Naive thymus-derived CD4-positive, alpha-beta T cell (primary cell): ENCODE measurements around the gene WDR5B. TPM values are rescaled to one million over a fixed set of nuclear protein-coding genes. Genes with fewer than 3 reads are reported as not detected.
"Not testable (repeated sequence)": the region's sequence is repeated elsewhere in the genome, so short reads cannot be mapped to it uniquely, and the experiment has no call there.

Experiments
- ATAC-seq: fragments of 150-1000 bp; cut with Tn5 transposase; 2 replicates; pipeline ENCODE4 v1.10.0; 2021; ENCODE audit warnings: mild to moderate bottlenecking, moderate library complexity
- CTCF ChIA-PET: fragments of 350-600 bp; sonication (Branson Sonifier 250); formaldehyde crosslinking; loops from one replicate; lab custom pipeline; 2021; ENCODE audit warnings: antibody characterized with exemption; lab: Charles Lee
- POLR2A ChIA-PET: fragments of 350-600 bp; sonication (Branson Sonifier 250); formaldehyde crosslinking; loops from one replicate; lab custom pipeline; 2021; ENCODE audit warnings: antibody characterized with exemption, inconsistent platforms; lab: Charles Lee
- DNase-seq, 9 donors: peaks; one replicate each; pipeline versions ENCODE4 v3.0.0 to v3.0.0-alpha.2; 2020 to 2022; ENCODE audit warnings: mixed read lengths in 1 of 9
- H3K27ac ChIP-seq: one replicate; pipeline ENCODE4 v1.7.0; 2013; ENCODE audit warnings: mild to moderate bottlenecking, low read depth, low read length, moderate library complexity
- H3K27me3 ChIP-seq, 2 donors: one replicate each; pipeline ENCODE4 v1.7.0; 2013; ENCODE audit warnings: low read length in 2 of 2, mild to moderate bottlenecking in 2 of 2, moderate library complexity in 2 of 2; ENCODE audit not compliant: control insufficient read depth in 2 of 2, insufficient read depth in 2 of 2
- H3K36me3 ChIP-seq, 3 experiments: 1 replicate in 2 of 3; 2 replicates in 1 of 3; pipeline ENCODE4 v1.7.0; 2013; ENCODE audit warnings: low read length in 3 of 3, mild to moderate bottlenecking in 3 of 3, moderate library complexity in 1 of 3; ENCODE audit not compliant: insufficient read depth in 3 of 3, control insufficient read depth in 2 of 3
- H3K4me1 ChIP-seq, 2 donors: one replicate each; pipeline ENCODE4 v1.7.0; 2013; ENCODE audit warnings: low read length in 2 of 2, mild to moderate bottlenecking in 2 of 2, moderate library complexity in 1 of 2; ENCODE audit not compliant: control insufficient read depth in 2 of 2, insufficient read depth in 2 of 2
- H3K4me3 ChIP-seq: 2 replicates; pipeline ENCODE4 v1.7.0; 2013; ENCODE audit warnings: mild to moderate bottlenecking, low read length
- H3K9me3 ChIP-seq, 3 experiments: 1 replicate in 2 of 3; 2 replicates in 1 of 3; pipeline ENCODE4 v1.7.0; 2013; ENCODE audit warnings: low read length in 3 of 3; ENCODE audit not compliant: control insufficient read depth in 2 of 3
- H3K27ac Mint-ChIP-seq, 9 donors: one replicate each; pipeline ENCODE4 v1.8.0; 2020 to 2022; ENCODE audit warnings: mixed read lengths in 9 of 9, mild to moderate bottlenecking in 8 of 9, moderate library complexity in 5 of 9, inconsistent platforms in 2 of 9
- H3K27me3 Mint-ChIP-seq, 5 donors: one replicate each; pipeline ENCODE4 v1.8.0; 2021 to 2022; ENCODE audit warnings: mixed read lengths in 5 of 5, mild to moderate bottlenecking in 1 of 5
- H3K36me3 Mint-ChIP-seq, 5 donors: one replicate each; pipeline ENCODE4 v1.8.0; 2020 to 2022; ENCODE audit warnings: mixed read lengths in 5 of 5, mild to moderate bottlenecking in 3 of 5, inconsistent platforms in 1 of 5
- H3K4me1 Mint-ChIP-seq, 7 donors: one replicate each; pipeline ENCODE4 v1.8.0; 2020 to 2022; ENCODE audit warnings: mixed read lengths in 7 of 7, mild to moderate bottlenecking in 3 of 7, inconsistent platforms in 1 of 7
- H3K4me3 Mint-ChIP-seq, 10 donors: one replicate each; pipeline ENCODE4 v1.8.0; 2020 to 2022; ENCODE audit warnings: mild to moderate bottlenecking in 10 of 10, mixed read lengths in 10 of 10, moderate library complexity in 6 of 10, inconsistent platforms in 2 of 10
- H3K9me3 Mint-ChIP-seq, 11 donors: one replicate each; pipeline ENCODE4 v1.8.0; 2020 to 2022; ENCODE audit warnings: mixed read lengths in 11 of 11, mild to moderate bottlenecking in 4 of 11, inconsistent platforms in 1 of 11, moderate library complexity in 1 of 11
- intact Hi-C, 2 donors: fragments of 100-400 bp; cut with micrococcal nuclease; formaldehyde crosslinking; loops; one replicate each; pipeline ENCODE4 v1.15.1; 2023
- polyA plus RNA-seq, 2 donors: library from polyadenylated mRNA; unstranded; fragments of 300-500 nt; fragmentation: Illumina TruSeq; gene quantifications; one replicate each; pipeline ENCODE4 v1.2.3, GENCODE V29; 2021
- total RNA-seq, 6 experiments: library from RNA in 5 of 6; stranded (reverse) in 5 of 6; gene quantifications; 1 replicate in 5 of 6; 2 replicates in 1 of 6; pipeline ENCODE4 v1.2.3 and lab custom pipeline; 2021 to 2026

Gene WDR5B
- total and polyA plus RNA-seq, 7 experiments from 2014 or later: 1.6 to 19.4 (median 5.4) TPM

- CTCF ChIA-PET: no interaction called here
Observed at GRCh38 chr3:122377975-122378374, 37.9 kb downstream of the WDR5B start.

GRCh38 chr3:122374034-122374433 is 41.8 kb downstream of the WDR5B start:
- POLR2A ChIA-PET: no interaction called here
- peaks cover 0 to 14% (median 5%) of the 10 kb centered on the region in 3 experiments for H3K36me3 ChIP-seq
- peaks cover 0 to 2% (median 0%) of the 10 kb centered on the region in 11 donors for H3K9me3 Mint-ChIP-seq

More at GRCh38 chr3:122377975-122378374, 37.9 kb downstream of the WDR5B start:
- POLR2A ChIA-PET: no interaction called here
- Mint-ChIP-seq H3K27ac (no peak overlapping the region), H3K36me3 (peaks cover 0 to 16% (median 10%) of the 10 kb centered on the region in 5 donors), H3K4me1 (peaks cover 15 to 38% (median 25%) of the 10 kb centered on the region in 7 donors), H3K4me3 (no peak overlapping the region), H3K27me3 (no peaks in the 10 kb centered on the region), H3K9me3 (peaks cover 0 to 2% (median 0%) of the 10 kb centered on the region in 11 donors)
- H3K36me3 ChIP-seq: no peaks in the 10 kb centered on the region
- H3K4me1 ChIP-seq: peaks cover 0 to 5% of the 10 kb centered on the region in 2 donors
- H3K9me3 ChIP-seq: no peaks in the 10 kb centered on the region
- DNase-seq (no peak), ATAC-seq (no peak)
- intact Hi-C loops: no loop called here
- no peak overlapping the region for H3K4me3 ChIP-seq
- no peak overlapping the region for H3K27ac ChIP-seq
- H3K27me3 ChIP-seq: no peaks in the 10 kb centered on the region

GRCh38 chr3:122366379-122366749 is 49.5 kb downstream of the WDR5B start:
- no peaks in the 10 kb centered on the region for H3K9me3 ChIP-seq
- H3K36me3 ChIP-seq: peaks cover 4 to 61% (median 5%) of the 10 kb centered on the region in 3 experiments
- H3K4me3 ChIP-seq: no peak overlapping the region
- Mint-ChIP-seq H3K4me1 (peaks cover 0 to 35% (median 0%) of the 10 kb centered on the region in 7 donors), H3K36me3 (peaks cover 5 to 50% (median 8%) of the 10 kb centered on the region in 5 donors), H3K9me3 (no peaks in the 10 kb centered on the region), H3K27me3 (no peaks in the 10 kb centered on the region), H3K27ac (no peak overlapping the region), H3K4me3 (no peak overlapping the region)
- H3K4me1 ChIP-seq: no peaks in the 10 kb centered on the region
- intact Hi-C loops: no loop called here
- H3K27me3 ChIP-seq: no peaks in the 10 kb centered on the region
- ChIA-PET POLR2A (no interaction called here), CTCF (interaction anchor here (0.6 kb wide), 1 partner anchor 329 kb away, joined by 3 read pairs; no protein-coding TSS in a partner anchor)
- no peak overlapping the region for H3K27ac ChIP-seq
- no peak for ATAC-seq
- no peak for DNase-seq

More at GRCh38 chr3:122374034-122374433, 41.8 kb downstream of the WDR5B start:
- no peak for DNase-seq
- Mint-ChIP-seq H3K4me1 (peaks cover 4 to 20% (median 11%) of the 10 kb centered on the region in 7 donors), H3K4me3 (no peak overlapping the region), H3K27ac (no peak overlapping the region), H3K36me3 (peaks cover 4 to 28% (median 15%) of the 10 kb centered on the region in 5 donors), H3K27me3 (no peaks in the 10 kb centered on the region)
- no peaks in the 10 kb centered on the region for H3K4me1 ChIP-seq
- intact Hi-C loops: no loop called here
- no peak overlapping the region for H3K4me3 ChIP-seq
- no peak for ATAC-seq
- no peak overlapping the region for H3K27ac ChIP-seq
- CTCF ChIA-PET: no interaction called here
- no peaks in the 10 kb centered on the region for H3K27me3 ChIP-seq
- no peaks in the 10 kb centered on the region for H3K9me3 ChIP-seq

DNA sequence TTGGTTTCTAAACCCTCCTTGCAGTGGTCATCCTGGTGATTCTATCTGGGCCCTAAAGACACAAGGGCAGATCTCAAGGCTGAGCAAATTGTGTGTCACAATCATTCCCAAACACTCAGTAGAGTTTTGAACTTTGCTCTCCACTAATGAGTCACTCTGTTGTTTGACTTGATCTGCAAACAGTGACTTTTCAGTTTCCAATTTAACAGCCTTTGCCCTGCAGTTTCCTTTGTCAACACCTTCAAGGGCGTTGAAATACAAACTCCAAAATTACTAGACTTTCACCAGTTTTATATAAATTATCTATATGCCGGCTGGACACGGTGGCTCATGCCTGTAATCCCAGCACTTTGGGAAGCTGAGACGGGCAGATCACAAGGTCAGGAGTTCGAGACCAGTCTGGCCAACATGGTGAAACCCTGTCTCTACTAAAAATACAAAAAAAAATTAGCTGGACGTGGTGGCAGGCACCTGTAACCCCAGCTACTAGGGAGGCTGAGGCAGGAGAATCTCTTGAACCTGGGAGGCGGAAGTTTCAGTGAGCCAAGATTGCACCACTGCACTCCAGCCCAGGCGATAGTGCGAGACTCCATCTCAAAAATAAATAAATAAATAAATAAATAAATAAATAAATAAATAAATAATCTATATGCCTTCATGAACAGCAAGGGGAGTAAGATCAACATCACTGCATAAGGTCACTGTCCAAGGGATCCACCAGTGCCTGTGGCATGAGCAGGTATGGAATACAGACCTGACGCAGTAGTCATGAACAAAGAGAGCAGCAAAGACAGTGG is 50.1 kb downstream of the WDR5B start:
- H3K4me3 ChIP-seq, H3K9me3 ChIP-seq, H3K9me3 Mint-ChIP-seq, H3K27me3 ChIP-seq, DNase-seq, H3K27me3 Mint-ChIP-seq, ATAC-seq, H3K27ac ChIP-seq, H3K4me1 ChIP-seq, intact Hi-C loops, POLR2A ChIA-PET: not testable (repeated sequence)
- peak overlapping the region in 1 of 10 donors; percentile 12 for H3K4me3 Mint-ChIP-seq
- peaks cover 4 to 46% (median 7%) of the 10 kb centered on the region in 5 donors for H3K36me3 Mint-ChIP-seq
- CTCF ChIA-PET: interaction anchor here (0.6 kb wide), 1 partner anchor 329 kb away, joined by 3 read pairs; no protein-coding TSS in a partner anchor
- peaks cover 0 to 31% (median 0%) of the 10 kb centered on the region in 7 donors for H3K4me1 Mint-ChIP-seq
- H3K27ac Mint-ChIP-seq: peak overlapping the region in 1 of 9 donors; percentile 72
- H3K36me3 ChIP-seq: peaks cover 4 to 60% (median 5%) of the 10 kb centered on the region in 3 experiments

DNA sequence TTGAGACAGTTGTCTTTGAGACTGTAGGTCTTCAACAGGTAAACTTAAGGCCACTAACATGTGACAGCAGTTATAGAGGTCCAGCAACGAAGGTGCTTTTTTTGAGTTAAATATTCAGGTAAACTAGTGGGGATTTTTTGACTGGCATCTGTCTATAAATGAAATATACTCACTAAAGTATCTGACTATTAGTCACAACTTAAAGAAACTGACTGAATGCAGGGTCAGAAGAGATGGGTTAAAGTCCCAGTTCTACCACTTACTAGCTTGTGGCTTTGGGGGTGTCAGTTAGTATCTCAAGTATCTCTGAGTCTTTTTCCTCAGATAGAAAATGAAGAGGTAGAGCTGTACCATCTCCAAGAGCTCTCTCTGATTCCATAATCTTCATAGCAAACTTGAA is 50.8 kb downstream of the WDR5B start:
- peaks cover 0 to 31% (median 0%) of the 10 kb centered on the region in 7 donors for H3K4me1 Mint-ChIP-seq
- Histone ChIP-seq H3K27me3 (no peaks in the 10 kb centered on the region), H3K36me3 (peaks cover 4 to 55% (median 5%) of the 10 kb centered on the region in 3 experiments), H3K9me3 (no peaks in the 10 kb centered on the region), H3K4me3 (no peak overlapping the region), H3K27ac (no peak overlapping the region), H3K4me1 (no peaks in the 10 kb centered on the region)
- peaks cover 4 to 50% (median 7%) of the 10 kb centered on the region in 5 donors for H3K36me3 Mint-ChIP-seq
- intact Hi-C loops: no loop called here
- H3K9me3 Mint-ChIP-seq: no peaks in the 10 kb centered on the region
- H3K4me3 Mint-ChIP-seq: no peak overlapping the region
- ATAC-seq: no peak
- no peak for DNase-seq
- ChIA-PET POLR2A (no interaction called here), CTCF (no interaction called here)
- peak overlapping the region in 1 of 9 donors; percentile 72 for H3K27ac Mint-ChIP-seq
- no peaks in the 10 kb centered on the region for H3K27me3 Mint-ChIP-seq

DNA sequence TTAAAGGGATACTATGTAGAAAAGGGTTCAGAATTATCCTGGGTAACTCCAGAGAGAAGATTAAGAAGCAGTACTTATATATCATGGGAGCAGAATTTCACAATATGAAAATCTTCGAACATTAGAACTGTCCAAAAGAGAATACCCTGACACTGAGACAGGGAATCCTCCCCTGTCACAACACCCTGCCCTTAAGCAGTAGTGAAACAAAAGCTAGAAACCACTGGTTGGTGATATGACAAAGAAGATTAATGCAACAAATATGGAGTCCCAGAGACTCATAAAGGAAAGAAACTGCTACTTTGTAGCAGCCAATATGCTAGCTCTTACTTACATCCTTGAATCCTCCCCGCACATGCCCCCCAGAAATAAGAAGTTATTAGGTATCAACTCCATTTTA is 51.4 kb downstream of the WDR5B start:
- Mint-ChIP-seq H3K27ac (peak overlapping the region in 3 of 9 donors; percentile 40 to 70 (median 42)), H3K36me3 (peaks cover 4 to 48% (median 7%) of the 10 kb centered on the region in 5 donors), H3K4me1 (peaks cover 0 to 31% (median 0%) of the 10 kb centered on the region in 7 donors), H3K27me3 (no peaks in the 10 kb centered on the region), H3K4me3 (no peak overlapping the region), H3K9me3 (no peaks in the 10 kb centered on the region)
- ChIA-PET POLR2A (no interaction called here), CTCF (no interaction called here)
- Histone ChIP-seq H3K27me3 (no peaks in the 10 kb centered on the region), H3K4me1 (no peaks in the 10 kb centered on the region), H3K4me3 (no peak overlapping the region), H3K9me3 (no peaks in the 10 kb centered on the region), H3K36me3 (peaks cover 2 to 51% (median 4%) of the 10 kb centered on the region in 3 experiments), H3K27ac (no peak overlapping the region)
- intact Hi-C loops: no loop called here
- no peak for ATAC-seq
- DNase-seq: no peak
